LNCaP clone FGC (cell line): ENCODE measurements around the gene UPK3A.

Source experiments
- DNase-seq: peaks from one replicate; pipeline ENCODE4 v3.0.0-alpha.2; 2011; ENCODE audit warnings: low read depth
- H3K4me3 ChIP-seq: 2 replicates; pipeline ENCODE4 v1.5.1; 2011; ENCODE audit warnings: mild to moderate bottlenecking, low read depth, low read length, control low read depth
- TF ChIP-seq, protein P1 (sequence below): IDR thresholded peaks from 2 replicates; pipeline ENCODE4 v1.5.1; 2012; ENCODE audit warnings: mild to moderate bottlenecking; ENCODE audit not compliant: control insufficient read depth, insufficient read depth; ENCODE audit errors: extremely low read depth

The UPK3A gene

DNA sequence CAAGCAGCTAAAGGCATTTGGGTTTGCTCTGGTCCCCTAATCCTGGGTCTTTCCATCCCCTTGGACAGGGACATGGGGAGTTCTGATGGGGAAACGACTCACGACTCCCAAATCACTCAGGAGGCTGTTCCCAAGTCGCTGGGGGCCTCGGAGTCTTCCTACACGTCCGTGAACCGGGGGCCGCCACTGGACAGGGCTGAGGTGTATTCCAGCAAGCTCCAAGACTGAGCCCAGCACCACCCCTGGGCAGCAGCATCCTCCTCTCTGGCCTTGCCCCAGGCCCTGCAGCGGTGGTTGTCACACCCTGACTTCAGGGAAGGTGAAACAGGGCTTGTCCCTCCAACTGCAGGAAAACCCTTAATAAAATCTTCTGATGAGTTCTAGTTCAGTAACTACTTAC, 10.7 kb downstream of the UPK3A start:
- TF ChIP-seq, protein P1, sequence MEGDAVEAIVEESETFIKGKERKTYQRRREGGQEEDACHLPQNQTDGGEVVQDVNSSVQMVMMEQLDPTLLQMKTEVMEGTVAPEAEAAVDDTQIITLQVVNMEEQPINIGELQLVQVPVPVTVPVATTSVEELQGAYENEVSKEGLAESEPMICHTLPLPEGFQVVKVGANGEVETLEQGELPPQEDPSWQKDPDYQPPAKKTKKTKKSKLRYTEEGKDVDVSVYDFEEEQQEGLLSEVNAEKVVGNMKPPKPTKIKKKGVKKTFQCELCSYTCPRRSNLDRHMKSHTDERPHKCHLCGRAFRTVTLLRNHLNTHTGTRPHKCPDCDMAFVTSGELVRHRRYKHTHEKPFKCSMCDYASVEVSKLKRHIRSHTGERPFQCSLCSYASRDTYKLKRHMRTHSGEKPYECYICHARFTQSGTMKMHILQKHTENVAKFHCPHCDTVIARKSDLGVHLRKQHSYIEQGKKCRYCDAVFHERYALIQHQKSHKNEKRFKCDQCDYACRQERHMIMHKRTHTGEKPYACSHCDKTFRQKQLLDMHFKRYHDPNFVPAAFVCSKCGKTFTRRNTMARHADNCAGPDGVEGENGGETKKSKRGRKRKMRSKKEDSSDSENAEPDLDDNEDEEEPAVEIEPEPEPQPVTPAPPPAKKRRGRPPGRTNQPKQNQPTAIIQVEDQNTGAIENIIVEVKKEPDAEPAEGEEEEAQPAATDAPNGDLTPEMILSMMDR, result no peak
- H3K4me3 ChIP-seq, result no peak overlapping the region
- DNase-seq, result no peak

DNA sequence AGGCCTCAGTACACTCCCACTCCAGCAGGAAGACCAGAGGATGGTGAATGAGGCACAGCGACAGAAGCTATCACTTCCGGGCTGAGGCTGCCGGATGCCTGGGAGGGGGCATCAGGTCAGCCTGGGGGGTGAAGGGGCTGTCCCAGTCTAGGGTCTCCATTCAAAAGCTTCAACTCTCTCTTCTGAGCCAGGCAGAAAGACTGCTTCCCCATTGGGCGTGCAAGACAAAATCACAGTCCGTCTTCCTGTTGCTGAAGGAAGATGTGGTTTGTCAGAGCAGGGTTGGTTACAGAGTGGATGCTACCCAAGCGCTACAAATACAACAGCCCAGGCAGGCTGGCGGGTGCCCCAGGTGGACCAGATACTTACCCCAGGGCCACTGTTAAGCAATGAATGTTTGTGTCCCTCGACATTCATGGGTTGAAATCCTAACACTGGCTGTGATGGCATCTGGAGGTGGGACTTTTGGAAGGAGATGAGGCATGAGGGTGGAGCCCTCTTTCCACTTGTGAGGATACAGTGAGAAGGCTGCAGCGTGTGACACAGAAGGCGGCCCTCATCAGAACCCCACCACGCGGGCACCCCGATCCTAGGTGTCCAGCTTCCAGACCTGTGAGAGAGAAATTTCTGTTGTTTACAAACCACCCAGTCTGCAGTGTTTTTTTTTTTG, 12.0 kb downstream of the UPK3A start:
- TF ChIP-seq, protein P1, result no peak
- DNase-seq, result no peak
- no peak overlapping the region for H3K4me3 ChIP-seq

GRCh38 chr22:45298934-45299505, 14.3 kb downstream of the UPK3A start:
- TF ChIP-seq, protein P1, result no peak

DNA sequence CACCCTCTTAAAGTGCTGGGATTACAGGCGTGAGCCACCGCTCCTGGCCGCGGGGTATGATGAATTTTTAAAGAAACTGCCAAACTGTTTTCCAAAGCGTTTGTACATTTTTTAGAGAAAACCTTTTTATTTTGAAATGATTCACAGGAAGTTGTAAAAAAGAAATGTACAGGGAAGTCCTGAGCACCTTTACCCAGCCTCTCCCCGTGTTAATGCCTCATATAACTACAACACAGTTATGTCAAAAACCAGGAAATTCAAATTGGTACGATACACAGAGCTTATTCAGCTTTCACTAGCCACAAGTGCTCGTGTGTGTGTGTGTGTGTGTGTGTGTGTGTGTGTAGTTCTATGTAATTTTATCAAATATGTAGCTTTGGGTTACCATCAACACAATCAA, 18.0 kb downstream of the UPK3A start:
- no peak for DNase-seq
- TF ChIP-seq, protein P1, result no peak
- no peak overlapping the region for H3K4me3 ChIP-seq

More at GRCh38 chr22:45298934-45299505, 14.3 kb downstream of the UPK3A start:
- DNase-seq, result no peak
- no peak overlapping the region for H3K4me3 ChIP-seq

- no peak overlapping the region for H3K4me3 ChIP-seq
- DNase-seq, result no peak
- TF ChIP-seq, protein P1, result no peak
Observed at GRCh38 chr22:45303181-45303580, 18.4 kb downstream of the UPK3A start.

DNA sequence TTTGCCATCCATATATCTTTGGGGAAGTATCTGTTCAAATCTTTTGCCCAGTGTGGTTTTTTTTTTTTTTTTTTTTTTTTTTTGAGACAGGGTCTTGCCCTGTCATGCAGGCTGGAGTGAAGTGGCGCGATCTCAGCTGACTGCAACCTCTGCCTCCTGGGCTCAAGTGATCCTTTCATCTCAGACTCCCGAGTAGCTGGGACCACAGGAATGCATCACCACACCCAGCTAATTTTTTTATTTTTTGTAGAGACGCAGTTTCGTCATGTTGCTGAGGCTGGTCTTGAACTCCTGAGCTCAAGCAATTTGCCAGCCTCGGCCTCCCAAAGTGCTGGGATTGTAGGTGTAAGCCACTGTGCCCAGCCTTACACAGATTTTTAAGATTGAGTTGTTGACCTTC, 20.2 kb downstream of the UPK3A start:
- no peak overlapping the region for H3K4me3 ChIP-seq
- TF ChIP-seq, protein P1, result no peak
- no peak for DNase-seq
